ENCODE results near the gene ENOX1.

The ENOX1 gene

GRCh38 chr13:43365039-43365344, 421.8 kb downstream of the ENOX1 start:
- Histone ChIP-seq H3K9ac (ENCODE audit: insufficient read length) (no peak overlapping the region), H3K36me3 (ENCODE audit: insufficient read depth, low read length) (no peaks in the 10 kb centered on the region), H3K9me3 (ENCODE audit: low read depth, low read length) (no peaks in the 10 kb centered on the region), H3K4me3 (no peak overlapping the region), H3K27ac (no peak overlapping the region)
- TF ChIP-seq EZH2 (IDR thresholded peaks at IDR 0.05) (no peak), FOXP2 (optimal IDR thresholded peaks at IDR 0.05; ENCODE audit: control extremely low read depth, extremely low read length, insufficient read depth) (no peak), POLR2AphosphoS5 (IDR thresholded peaks at IDR 0.05; ENCODE audit: borderline replicate concordance, low read depth, low read length) (no peak)
- no peak for DNase-seq (ENCODE audit: low read depth, low spot score)

- H3K9ac ChIP-seq (ENCODE audit: insufficient read length): no peak overlapping the region
- no peaks in the 10 kb centered on the region for H3K9me3 ChIP-seq (ENCODE audit: low read depth, low read length)
- no peaks in the 10 kb centered on the region for H3K36me3 ChIP-seq (ENCODE audit: insufficient read depth, low read length)
- no peak for DNase-seq (ENCODE audit: low read depth, low spot score)
- no peak overlapping the region for H3K27ac ChIP-seq
- no peak overlapping the region for H3K4me3 ChIP-seq
- TF ChIP-seq FOXP2 (optimal IDR thresholded peaks at IDR 0.05; ENCODE audit: control extremely low read depth, extremely low read length, insufficient read depth) (no peak), EZH2 (IDR thresholded peaks at IDR 0.05) (no peak), POLR2AphosphoS5 (IDR thresholded peaks at IDR 0.05; ENCODE audit: borderline replicate concordance, low read depth, low read length) (no peak)
Observed at GRCh38 chr13:43364210-43365038, 422.3 kb downstream of the ENOX1 start.

- DNase-seq (ENCODE audit: low read depth, low spot score): no peak
Observed at GRCh38 chr13:43363156-43363953, 423.4 kb downstream of the ENOX1 start.

GRCh38 chr13:43362556-43362955, 424.2 kb downstream of the ENOX1 start:
- H3K27ac ChIP-seq: no peak overlapping the region
- no peak overlapping the region for H3K9ac ChIP-seq (ENCODE audit: insufficient read length)
- no peak overlapping the region for H3K4me3 ChIP-seq
- TF ChIP-seq FOXP2 (optimal IDR thresholded peaks at IDR 0.05; ENCODE audit: control extremely low read depth, extremely low read length, insufficient read depth) (no peak), EZH2 (IDR thresholded peaks at IDR 0.05) (no peak), POLR2AphosphoS5 (IDR thresholded peaks at IDR 0.05; ENCODE audit: borderline replicate concordance, low read depth, low read length) (no peak)
- H3K9me3 ChIP-seq (ENCODE audit: low read depth, low read length): no peaks in the 10 kb centered on the region
- no peaks in the 10 kb centered on the region for H3K36me3 ChIP-seq (ENCODE audit: insufficient read depth, low read length)
- no peak for DNase-seq (ENCODE audit: low read depth, low spot score)

More at GRCh38 chr13:43363156-43363953, 423.4 kb downstream of the ENOX1 start:
- Histone ChIP-seq H3K27ac (no peak overlapping the region), H3K9me3 (ENCODE audit: low read depth, low read length) (no peaks in the 10 kb centered on the region), H3K4me3 (no peak overlapping the region), H3K36me3 (ENCODE audit: insufficient read depth, low read length) (no peaks in the 10 kb centered on the region), H3K9ac (ENCODE audit: insufficient read length) (no peak overlapping the region)
- no peak for TF ChIP-seq POLR2AphosphoS5 (IDR thresholded peaks at IDR 0.05; ENCODE audit: borderline replicate concordance, low read depth, low read length)
- TF ChIP-seq EZH2 (IDR thresholded peaks at IDR 0.05): no peak
- no peak for TF ChIP-seq FOXP2 (optimal IDR thresholded peaks at IDR 0.05; ENCODE audit: control extremely low read depth, extremely low read length, insufficient read depth)

GRCh38 chr13:43360892-43361610, 425.7 kb downstream of the ENOX1 start:
- Histone ChIP-seq H3K27ac (no peak overlapping the region), H3K4me3 (no peak overlapping the region), H3K9ac (ENCODE audit: insufficient read length) (no peak overlapping the region), H3K9me3 (ENCODE audit: low read depth, low read length) (no peaks in the 10 kb centered on the region), H3K36me3 (ENCODE audit: insufficient read depth, low read length) (no peaks in the 10 kb centered on the region)
- DNase-seq (ENCODE audit: low read depth, low spot score): no peak
- TF ChIP-seq EZH2 (IDR thresholded peaks at IDR 0.05): no peak
- no peak for TF ChIP-seq FOXP2 (optimal IDR thresholded peaks at IDR 0.05; ENCODE audit: control extremely low read depth, extremely low read length, insufficient read depth)
- TF ChIP-seq POLR2AphosphoS5 (IDR thresholded peaks at IDR 0.05; ENCODE audit: borderline replicate concordance, low read depth, low read length): no peak

GRCh38 chr13:43360171-43360570, 426.6 kb downstream of the ENOX1 start:
- no peaks in the 10 kb centered on the region for H3K36me3 ChIP-seq (ENCODE audit: insufficient read depth, low read length)
- no peak overlapping the region for H3K9ac ChIP-seq (ENCODE audit: insufficient read length)
- no peaks in the 10 kb centered on the region for H3K9me3 ChIP-seq (ENCODE audit: low read depth, low read length)
- H3K4me3 ChIP-seq: no peak overlapping the region
- no peak for TF ChIP-seq EZH2 (IDR thresholded peaks at IDR 0.05)
- TF ChIP-seq POLR2AphosphoS5 (IDR thresholded peaks at IDR 0.05; ENCODE audit: borderline replicate concordance, low read depth, low read length): no peak
- TF ChIP-seq FOXP2 (optimal IDR thresholded peaks at IDR 0.05; ENCODE audit: control extremely low read depth, extremely low read length, insufficient read depth): no peak
- no peak overlapping the region for H3K27ac ChIP-seq
- DNase-seq (ENCODE audit: low read depth, low spot score): no peak

GRCh38 chr13:43359536-43359935, 427.2 kb downstream of the ENOX1 start:
- Histone ChIP-seq H3K9ac (ENCODE audit: insufficient read length) (no peak overlapping the region), H3K27ac (no peak overlapping the region), H3K9me3 (ENCODE audit: low read depth, low read length) (no peaks in the 10 kb centered on the region), H3K36me3 (ENCODE audit: insufficient read depth, low read length) (no peaks in the 10 kb centered on the region), H3K4me3 (no peak overlapping the region)
- TF ChIP-seq EZH2 (IDR thresholded peaks at IDR 0.05): no peak
- no peak for TF ChIP-seq POLR2AphosphoS5 (IDR thresholded peaks at IDR 0.05; ENCODE audit: borderline replicate concordance, low read depth, low read length)
- no peak for TF ChIP-seq FOXP2 (optimal IDR thresholded peaks at IDR 0.05; ENCODE audit: control extremely low read depth, extremely low read length, insufficient read depth)
- DNase-seq (ENCODE audit: low read depth, low spot score): no peak

- no peaks in the 10 kb centered on the region for H3K9me3 ChIP-seq (ENCODE audit: low read depth, low read length)
- no peak overlapping the region for H3K9ac ChIP-seq (ENCODE audit: insufficient read length)
- H3K36me3 ChIP-seq (ENCODE audit: insufficient read depth, low read length): no peaks in the 10 kb centered on the region
- H3K27ac ChIP-seq: no peak overlapping the region
- DNase-seq (ENCODE audit: low read depth, low spot score): no peak
- no peak overlapping the region for H3K4me3 ChIP-seq
- TF ChIP-seq EZH2 (IDR thresholded peaks at IDR 0.05) (no peak), POLR2AphosphoS5 (IDR thresholded peaks at IDR 0.05; ENCODE audit: borderline replicate concordance, low read depth, low read length) (no peak), FOXP2 (optimal IDR thresholded peaks at IDR 0.05; ENCODE audit: control extremely low read depth, extremely low read length, insufficient read depth) (no peak)
Observed at GRCh38 chr13:43357564-43357963, 429.2 kb downstream of the ENOX1 start.

Measured in SK-N-MC (cell line).